GM21825 (cell line): ENCODE measurements around the gene CCDC68.

ENCODE experiments used
- ATAC-seq: cut with Tn5 transposase; IDR thresholded peaks from one replicate; pipeline ENCODE4 v1.9.1; 2021; ENCODE audit warnings: mild to moderate bottlenecking, moderate library complexity; ENCODE audit not compliant: unreplicated experiment

Gene CCDC68

DNA sequence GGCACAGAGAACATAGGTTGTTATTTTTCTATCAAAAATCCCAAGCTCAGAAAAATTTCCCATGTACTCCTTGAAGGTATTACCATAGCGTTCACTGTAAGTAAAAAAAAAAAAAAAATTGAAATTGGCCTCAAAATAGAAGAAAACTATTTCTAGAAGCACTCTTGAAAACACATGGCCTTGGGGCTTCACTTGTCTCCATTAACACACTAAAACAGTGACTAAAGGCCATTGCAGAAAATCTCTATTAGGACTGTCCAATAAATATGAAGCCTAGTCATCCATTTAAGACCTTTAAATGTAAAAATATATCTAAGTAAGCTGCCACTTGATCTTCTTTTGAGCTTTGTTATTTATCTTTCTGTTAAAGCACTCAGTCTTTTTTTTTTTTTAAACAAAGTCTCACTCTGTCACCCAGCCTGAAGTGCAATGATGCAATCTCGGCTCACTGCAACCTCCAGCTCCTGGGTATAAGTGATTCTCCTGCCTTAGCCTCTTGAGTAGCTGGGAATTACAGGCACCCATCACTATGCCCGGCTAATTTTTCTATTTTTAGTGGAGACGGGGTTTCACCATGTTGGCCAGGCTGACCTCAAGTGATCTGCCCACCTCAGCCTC, 35.8 kb downstream of the CCDC68 start:
- no peak for ATAC-seq

DNA sequence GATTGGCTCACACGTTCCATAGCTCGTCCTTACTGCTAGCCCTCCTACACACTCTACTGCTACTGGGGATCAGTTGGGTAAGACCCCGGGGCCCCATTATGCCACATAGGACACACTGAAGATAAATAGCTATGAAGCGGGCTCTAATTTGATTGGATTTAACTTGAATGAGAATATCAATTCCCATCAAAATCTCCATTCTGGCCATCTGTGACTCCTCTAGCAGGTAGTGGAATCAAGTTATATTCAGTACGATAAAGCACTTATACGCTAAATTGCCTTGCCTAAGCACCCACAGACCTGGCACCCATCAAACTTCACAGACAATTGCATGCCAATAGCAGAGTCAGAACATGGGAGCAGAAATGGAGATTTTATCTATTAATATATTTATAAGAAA, 39.8 kb downstream of the CCDC68 start:
- no peak for ATAC-seq

DNA sequence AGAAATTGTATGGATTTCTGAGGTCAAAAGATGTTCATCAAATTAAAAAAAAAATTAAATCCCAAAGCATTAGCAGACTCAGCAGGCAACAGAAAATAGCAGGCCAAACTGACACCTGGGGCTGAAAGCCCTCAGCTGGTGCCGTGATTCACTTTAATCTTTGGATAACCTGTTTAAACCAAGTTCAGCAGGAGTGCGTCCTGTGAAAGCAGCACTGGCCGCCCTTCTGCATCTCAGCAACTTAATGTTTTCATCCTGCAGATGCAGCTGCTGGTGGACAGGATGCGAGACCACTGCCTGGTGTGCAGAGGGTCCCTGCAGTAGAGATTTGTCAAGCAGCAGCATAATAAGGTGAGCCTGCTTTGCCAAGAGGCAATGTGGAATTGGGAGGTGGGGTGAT, 41.2 kb downstream of the CCDC68 start:
- no peak for ATAC-seq

DNA sequence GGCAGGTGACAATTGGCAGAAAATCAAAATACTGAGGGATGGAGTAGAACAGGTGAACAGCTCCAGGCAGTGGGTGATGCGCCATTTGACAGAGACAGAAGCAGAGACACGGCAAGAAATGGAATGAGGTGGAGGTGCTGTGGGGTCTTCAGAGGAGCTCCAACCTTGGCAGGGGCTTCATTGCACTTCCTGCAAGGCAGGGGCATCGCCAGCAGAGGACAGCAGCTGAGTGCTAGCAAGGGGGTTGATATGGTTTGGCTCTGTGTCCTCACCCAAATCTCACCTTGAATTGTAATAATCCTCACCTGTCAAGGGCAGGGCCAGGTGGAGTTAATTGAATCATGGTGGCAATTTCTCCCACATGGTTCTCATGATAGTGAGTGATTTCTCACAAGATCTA, 42.8 kb downstream of the CCDC68 start:
- no peak for ATAC-seq

DNA sequence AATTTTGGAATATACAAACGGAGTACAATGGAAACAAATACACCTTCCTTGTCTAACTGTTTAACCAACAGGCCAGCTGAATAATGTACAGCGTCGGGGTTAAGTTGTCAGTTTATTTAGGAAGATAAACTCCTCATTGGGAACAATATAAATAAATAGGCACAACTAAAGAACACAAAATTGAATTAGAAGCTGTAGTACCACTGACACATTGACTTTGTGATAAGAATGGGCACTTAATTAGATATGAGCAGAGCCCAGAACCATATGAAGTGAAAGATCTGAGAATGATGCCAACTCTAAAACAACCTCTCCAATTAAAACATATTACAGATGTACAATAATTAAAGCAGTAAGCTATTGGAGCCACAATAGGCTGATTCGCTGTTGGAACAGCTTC, 44.4 kb downstream of the CCDC68 start:
- ATAC-seq: no peak

DNA sequence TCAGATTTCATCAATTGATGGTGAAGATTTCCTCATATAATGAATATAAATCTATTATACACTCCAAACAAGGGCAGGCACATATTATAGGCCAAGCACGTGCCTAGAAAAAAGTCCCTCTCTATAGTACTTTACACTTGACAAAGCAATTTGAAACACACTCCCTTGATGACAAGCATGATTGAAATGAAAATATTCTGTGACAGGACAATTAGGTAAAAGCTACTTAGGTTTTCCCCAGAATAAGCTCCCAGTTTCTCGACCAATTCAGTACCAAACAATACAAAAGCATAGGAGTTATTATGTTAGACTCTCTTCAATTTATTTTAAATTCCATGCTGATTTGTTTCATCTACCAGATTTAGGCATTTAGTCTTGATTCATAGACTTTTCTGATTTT, 47.7 kb downstream of the CCDC68 start:
- ATAC-seq: no peak

DNA sequence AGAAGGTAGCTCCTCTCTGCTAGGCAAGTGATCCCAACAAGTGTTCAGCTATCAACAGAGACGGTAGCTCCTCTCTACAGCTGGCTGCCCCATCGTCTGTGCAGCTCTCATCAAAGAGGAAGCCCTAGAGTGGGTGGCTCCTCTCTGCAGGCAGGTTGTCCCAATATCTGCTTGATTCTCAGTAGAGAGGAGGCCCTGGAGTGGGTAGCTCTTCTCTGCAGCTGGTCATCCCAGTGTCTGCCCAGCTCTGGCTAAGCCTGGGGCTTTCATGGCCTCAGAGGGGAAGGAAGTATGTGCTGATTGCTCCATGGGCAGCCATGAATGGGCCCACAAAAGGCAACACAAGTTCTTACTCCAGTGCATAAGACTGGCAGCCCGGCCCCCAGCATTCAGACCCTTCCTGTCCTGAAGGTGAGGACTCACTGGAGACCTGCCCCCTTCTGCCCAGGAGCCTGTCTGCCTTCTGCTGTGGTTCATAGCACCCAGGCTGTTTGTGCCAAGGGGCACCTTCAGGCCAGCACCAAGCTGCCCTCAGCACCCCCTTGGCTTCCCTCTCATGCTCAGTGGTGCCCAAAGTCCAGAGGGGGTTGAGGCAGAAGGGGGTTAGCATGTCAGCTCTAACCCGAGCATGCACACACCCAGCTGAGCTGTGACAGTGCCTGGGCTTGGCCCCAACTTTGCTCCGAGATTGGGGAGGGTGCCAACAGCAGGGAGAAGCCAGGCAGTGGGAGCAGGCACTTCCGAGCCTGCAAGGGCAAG, 48.9 kb downstream of the CCDC68 start:
- no peak for ATAC-seq

DNA sequence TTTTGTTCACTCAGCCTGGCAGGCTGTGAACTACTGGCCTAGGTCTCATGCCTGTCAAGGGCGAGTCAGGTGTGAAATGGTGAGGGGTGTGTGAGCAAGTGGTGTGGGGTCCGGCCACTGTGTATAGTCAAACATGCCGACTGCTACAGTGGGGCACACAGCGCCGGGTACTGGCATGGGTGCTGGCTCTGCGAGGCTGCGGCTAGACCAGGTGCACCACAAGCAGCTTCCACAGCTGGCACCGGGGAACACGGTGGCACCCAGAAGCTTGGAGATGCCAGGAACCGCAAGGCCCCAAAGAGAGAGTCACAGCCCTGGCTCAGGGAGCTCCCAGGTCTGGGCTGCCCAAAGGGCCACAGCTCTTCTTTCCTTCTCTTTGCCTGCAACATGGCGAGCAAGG, 49.7 kb downstream of the CCDC68 start:
- no peak for ATAC-seq

DNA sequence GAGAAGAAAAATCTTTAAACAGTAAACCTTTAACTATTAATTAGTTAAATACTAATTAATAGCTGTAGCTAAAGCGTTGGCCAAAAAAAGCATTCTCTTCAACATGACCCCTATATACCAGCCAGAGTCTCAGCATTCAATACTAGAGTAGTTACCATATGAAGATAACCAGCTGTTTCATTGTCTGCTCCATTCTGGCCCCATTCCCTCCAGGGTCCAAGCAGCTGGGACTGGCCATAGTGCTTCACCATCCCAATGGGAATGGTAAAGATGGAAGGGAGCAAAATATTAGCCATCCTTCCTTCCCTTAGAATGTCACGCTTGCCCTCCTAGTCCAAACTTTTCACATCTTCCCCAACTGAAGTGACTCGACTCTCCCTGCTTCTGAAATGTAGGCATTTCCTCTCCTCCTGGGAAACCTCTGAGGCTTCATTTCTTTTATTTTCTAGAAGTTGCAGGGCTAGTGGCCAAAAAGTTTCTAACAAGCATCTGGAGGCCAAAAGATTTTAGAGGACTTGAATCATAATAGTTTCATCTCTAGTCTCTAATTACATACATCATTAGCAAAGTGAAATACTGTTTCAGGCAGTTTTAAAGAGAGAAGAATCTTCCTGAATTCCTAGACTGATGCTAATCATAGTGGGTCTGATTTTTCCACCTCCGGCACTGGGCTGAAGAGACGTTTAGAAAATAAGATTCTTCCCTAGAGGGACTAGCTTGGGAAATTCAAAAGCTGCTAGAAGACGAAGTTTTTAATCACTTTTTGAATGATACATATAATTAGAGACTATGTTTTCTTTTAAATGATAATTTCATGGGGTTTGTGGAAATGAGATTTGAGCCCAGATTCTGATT, 52.7 kb downstream of the CCDC68 start:
- no peak for ATAC-seq

DNA sequence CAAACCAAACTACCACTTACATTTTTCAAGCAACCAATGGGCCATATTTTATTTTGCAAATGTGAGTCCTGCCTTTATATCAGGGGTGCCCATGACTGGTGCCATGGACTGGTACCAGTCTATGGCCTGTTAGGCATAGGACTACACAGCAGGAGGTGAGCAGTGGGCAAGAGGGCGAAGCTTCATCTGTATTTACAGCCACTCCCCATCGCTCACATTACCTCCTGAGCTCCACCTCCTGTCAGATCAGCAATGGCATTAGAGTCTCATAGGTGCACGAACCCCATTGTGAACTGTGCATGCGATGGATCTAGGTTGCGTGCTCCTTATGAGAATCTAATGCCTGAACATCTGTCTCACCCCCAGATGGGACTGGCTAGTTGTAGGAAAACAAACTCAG, 53.6 kb downstream of the CCDC68 start:
- no peak for ATAC-seq

DNA sequence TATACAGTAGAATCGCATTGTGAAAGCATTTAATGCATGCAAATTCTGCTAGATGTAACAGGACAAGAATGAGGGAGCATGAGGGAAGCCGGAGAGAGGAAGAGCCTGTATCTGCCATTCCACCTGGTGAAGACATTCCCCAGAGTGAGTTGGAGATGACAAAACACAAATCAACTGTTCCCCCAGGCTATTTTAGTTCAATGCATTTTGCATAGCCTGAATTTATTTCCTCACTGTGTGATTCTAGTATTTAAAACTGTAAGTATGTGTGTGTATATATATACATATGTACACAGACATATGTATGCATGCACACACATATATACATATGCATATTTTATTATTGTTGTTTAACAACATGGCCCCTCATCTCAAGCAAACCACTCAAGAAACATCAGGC, 54.7 kb downstream of the CCDC68 start:
- no peak for ATAC-seq

DNA sequence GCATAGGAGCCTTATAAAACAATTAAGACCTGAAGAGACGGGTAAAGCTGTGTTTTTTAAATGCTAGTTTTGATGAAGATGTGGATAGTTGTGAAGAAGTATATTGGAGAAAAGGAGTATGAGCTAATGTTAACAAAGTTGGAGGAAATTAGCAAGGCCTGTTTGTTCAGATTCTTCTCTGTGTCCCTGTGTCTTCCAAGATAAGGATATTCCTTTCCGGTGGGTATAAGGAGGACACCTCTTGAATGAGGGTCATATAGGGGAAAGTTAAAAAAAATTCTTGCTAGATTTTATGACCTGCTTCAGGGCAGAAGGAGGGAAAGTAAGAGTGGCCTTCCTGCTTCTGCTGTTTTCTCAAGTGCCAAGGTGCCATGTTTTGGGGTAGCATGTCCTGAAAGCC, 59.0 kb downstream of the CCDC68 start:
- no peak for ATAC-seq

DNA sequence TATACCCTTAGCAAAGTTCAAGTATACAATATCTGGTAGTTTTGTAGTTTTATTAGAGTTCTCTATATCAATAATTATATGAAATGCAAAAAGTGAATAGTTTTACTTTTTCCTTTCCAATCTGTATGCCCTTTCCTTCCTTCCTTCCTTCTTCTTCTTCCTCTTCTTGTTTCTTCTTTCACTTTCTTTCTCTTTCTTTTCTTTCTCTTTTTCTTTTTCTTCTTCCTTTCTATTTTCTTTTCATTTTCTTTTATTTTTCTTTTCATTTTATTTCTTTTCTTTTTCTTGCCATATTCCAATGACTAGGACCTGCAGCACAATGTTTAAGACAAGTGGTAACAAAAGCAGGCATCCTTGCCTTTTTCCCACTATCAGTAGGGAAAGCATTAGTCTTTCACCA, 59.8 kb downstream of the CCDC68 start:
- ATAC-seq: no peak

DNA sequence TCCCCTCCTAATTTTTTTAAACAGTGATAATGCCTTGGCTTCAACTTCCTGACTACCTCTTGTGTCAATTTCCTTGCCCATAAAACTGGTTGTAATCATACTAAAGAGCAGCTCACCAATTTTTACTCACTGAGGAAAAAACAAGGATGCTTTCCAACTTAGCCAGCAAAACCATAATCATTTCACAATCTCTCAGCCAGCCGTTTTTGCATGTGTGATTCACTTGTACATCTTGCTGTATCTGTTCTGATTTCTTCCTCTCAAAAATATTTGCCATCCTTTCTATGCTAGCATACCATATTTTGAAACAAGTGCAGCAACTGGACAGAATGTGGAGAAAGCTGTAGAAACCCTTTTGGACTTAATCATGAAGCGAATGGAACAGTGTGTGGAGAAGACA, 70.3 kb downstream of the CCDC68 start:
- ATAC-seq: no peak

DNA sequence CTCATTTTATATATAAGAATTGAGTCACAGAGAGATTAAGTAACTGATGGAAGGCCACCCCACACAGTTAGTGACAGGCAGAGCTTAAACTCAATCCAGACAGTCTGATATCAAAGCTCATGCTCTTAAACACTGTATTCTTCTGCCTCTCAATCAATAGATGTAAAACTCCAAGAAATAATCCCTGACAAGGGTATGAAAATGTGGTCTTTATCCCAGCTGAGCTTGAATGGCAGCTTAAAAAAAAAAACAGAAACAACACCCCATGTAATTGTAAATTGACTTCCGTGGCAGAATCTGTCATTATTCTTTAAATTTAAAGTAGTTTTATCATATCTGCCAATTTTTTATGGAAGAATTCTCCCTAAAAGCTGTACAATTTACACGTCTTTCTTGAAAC, 70.9 kb downstream of the CCDC68 start:
- no peak for ATAC-seq

DNA sequence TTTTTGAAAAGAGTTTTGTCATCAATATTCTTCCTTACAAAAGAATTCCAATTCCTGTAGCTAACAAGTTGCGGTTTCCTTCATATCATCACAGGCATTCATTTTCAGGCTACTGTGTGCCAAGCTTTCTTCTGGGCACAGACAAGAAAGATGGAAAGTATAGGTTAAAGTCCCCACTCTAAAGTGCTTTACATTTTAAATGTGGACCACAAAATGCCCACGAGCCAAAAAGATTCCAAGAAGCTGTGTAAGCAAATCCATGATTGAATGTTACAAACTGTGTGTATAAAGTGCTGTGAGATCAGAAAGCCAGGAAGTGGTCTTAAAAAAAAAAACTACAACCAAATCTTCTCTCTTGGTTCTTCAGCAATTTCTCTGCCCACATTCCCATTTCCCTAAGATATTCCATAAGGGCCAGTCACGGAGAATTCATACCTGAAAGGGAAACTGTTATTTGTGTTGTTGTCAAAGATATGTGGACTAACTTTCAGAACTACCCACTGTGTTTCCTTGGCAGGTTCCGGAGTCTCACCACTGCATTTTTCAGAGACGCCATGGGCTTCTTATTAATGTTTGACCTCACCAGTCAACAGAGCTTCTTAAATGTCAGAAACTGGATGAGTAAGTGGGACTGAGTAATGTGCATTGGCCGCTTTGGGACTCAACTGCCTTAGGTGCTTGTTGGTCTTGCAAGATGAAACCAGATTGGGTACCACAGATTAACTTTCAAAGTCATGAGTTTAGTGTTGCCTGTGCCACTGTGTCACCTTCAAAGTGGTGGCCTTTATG, 75.3 kb downstream of the CCDC68 start:
- no peak for ATAC-seq

DNA sequence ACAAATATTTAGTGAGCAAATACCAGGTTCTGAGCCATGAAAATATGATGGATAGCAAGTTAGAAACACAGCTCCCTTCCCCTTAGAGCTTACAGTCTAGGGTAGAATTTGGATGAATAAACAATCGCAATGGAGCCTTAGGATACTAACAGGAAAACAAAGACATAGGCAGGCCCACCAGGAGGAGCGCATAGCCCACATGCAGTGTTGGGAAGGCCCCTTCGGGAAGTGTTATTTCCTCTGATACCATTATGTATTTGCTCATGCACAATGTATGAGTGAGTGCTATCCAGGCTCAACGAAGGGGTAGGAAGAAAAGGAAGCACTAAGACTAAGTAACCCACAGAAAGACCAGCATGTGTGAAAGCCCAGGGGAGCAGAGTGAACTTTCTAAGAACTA, 76.9 kb downstream of the CCDC68 start:
- ATAC-seq: no peak

DNA sequence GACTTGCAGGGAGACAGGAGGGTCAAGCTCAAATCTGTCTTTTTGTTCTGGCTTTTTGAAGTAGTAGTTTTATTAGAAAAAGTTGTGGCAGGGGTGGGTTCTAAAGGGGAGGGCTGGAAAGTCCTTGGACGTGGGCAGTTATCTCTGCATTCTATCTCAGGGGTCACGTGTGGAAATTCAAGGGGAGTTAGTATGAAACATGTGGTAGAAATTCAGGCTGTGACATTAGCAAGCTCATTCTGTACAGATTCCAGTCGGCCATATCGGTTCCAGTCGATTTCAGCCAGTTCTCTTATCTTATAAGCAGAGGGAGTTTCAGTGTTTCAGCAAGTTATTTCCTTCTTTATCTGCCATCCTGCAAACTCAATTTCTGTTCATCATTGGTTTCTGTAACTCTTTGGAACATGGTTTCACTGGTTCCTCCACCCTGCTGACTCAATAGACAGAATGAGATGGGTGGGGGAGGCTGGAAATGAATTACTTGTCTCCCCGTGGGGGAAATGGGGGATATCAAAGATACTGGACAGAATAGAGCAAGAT, 78.0 kb downstream of the CCDC68 start:
- no peak for ATAC-seq

DNA sequence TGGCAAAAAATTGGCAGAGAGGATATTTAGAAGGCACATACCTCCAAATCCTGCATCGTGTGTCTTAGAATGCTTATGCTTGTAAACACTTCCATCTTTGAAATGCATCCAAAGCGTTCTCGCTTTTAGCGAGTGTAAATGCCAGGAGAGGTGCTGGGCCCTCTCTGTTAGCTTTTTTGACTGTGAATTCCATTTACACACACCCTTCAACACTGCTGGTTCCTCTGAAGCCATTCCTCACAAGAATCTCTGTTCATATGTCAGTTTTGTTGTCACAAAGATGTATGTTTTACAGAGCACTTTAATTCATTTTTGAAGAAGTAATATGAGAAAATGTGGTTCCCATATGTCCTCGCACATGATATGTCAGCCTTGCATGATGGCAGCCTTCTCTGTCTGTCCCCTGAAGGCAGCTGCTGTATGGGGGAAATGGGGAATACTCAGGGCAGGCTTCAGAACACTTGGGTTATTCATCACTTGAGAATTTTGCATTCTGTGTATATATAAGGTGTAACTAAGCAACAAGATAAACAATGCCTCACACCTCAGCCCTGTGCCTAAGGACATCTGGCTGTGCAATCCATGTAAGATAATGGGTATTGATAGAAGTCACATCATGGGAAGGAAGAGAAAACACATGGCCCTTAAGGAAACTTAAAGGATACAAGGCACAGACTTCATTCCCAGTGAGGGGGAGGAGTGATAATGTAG, 78.7 kb downstream of the CCDC68 start:
- no peak for ATAC-seq

DNA sequence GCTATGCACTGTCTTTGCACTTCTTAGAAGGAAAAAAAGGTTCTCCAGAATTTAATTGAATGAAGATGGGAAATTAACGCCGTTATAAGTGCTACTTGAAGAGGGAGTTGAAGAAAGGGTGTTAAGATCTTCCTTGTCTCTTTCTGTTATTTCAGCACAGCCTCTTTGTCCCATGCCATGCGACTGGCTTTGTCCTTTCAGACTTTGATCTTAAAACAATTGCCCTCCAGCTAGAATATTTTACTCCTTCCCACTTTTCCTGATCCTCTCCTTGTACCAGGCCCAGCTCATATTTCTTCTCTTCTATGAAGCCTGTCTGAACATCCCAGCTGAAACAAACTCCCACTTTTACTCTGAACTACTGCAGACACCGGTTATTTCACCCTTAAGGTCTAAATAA, 79.6 kb downstream of the CCDC68 start:
- no peak for ATAC-seq
